Stimulated activated CD8-positive, alpha-beta memory T cell treated with anti-CD3 and anti-CD28 coated beads, Interleukin-15, amount 100 ng/mL, for 24 hours (primary cell): ENCODE data around the gene ZNF594.
"Not testable (repeated sequence)": the region's sequence is repeated elsewhere in the genome, so short reads cannot be mapped to it uniquely, and the experiment has no call there.

Source experiments
- DNase-seq: peaks from one replicate; pipeline ENCODE4 v3.0.0-alpha.2; 2020; ENCODE audit warnings: low read depth

The ZNF594 gene

GRCh38 chr17:5201011-5201410 lies 9.3 kb upstream of the ZNF594 start:
- no peak for DNase-seq

GRCh38 chr17:5200360-5200759 lies 8.7 kb upstream of the ZNF594 start:
- no peak for DNase-seq

- DNase-seq: no peak
Observed at GRCh38 chr17:5198472-5198871, 6.8 kb upstream of the ZNF594 start.

GRCh38 chr17:5194346-5194745 lies 2.7 kb upstream of the ZNF594 start:
- DNase-seq: no peak

GRCh38 chr17:5184288-5184687 lies 7.4 kb downstream of the ZNF594 start:
- DNase-seq: no peak

GRCh38 chr17:5183410-5183793 lies 8.3 kb downstream of the ZNF594 start:
- DNase-seq: no peak

- DNase-seq: no peak
Observed at GRCh38 chr17:5182597-5183409, 8.9 kb downstream of the ZNF594 start.

- no peak for DNase-seq
Observed at GRCh38 chr17:5181509-5182305, 10.0 kb downstream of the ZNF594 start.

GRCh38 chr17:5179003-5179402 lies 12.7 kb downstream of the ZNF594 start:
- DNase-seq: no peak

- DNase-seq: not testable (repeated sequence)
Observed at GRCh38 chr17:5175027-5175426, 16.6 kb downstream of the ZNF594 start.

- DNase-seq: not testable (repeated sequence)
Observed at GRCh38 chr17:5165791-5166564, 25.7 kb downstream of the ZNF594 start.

GRCh38 chr17:5164436-5164835 lies 27.2 kb downstream of the ZNF594 start:
- DNase-seq: no peak

- not testable (repeated sequence) for DNase-seq
Observed at GRCh38 chr17:5161793-5162192, 29.9 kb downstream of the ZNF594 start.

GRCh38 chr17:5160702-5161101 lies 31.0 kb downstream of the ZNF594 start:
- DNase-seq: not testable (repeated sequence)

- DNase-seq: not testable (repeated sequence)
Observed at GRCh38 chr17:5146122-5146521, 45.5 kb downstream of the ZNF594 start.

- DNase-seq: not testable (repeated sequence)
Observed at GRCh38 chr17:5142877-5143276, 48.8 kb downstream of the ZNF594 start.

- DNase-seq: no peak
Observed at GRCh38 chr17:5139458-5139732, 52.3 kb downstream of the ZNF594 start.

- DNase-seq: no peak
Observed at GRCh38 chr17:5138616-5139457, 52.8 kb downstream of the ZNF594 start.

- DNase-seq: not testable (repeated sequence)
Observed at GRCh38 chr17:5138198-5138544, 53.5 kb downstream of the ZNF594 start.

GRCh38 chr17:5137511-5138197 lies 54.0 kb downstream of the ZNF594 start:
- DNase-seq: not testable (repeated sequence)
